Breast epithelium (tissue), 3 donors: ENCODE data around the gene SOX10.

ENCODE experiments used
- CTCF ChIP-seq, 3 donors: fragments of 450-650 bp; IDR thresholded peaks; one replicate each; pipeline ENCODE4 v1.5.1; 2016 to 2017; ENCODE audit warnings: antibody characterized with exemption in 3 of 3, mild to moderate bottlenecking in 3 of 3, moderate library complexity in 3 of 3
- POLR2A ChIP-seq: fragments of 450-650 bp; IDR thresholded peaks from one replicate; pipeline ENCODE4 v1.6.1; 2016; ENCODE audit warnings: antibody characterized with exemption, mild to moderate bottlenecking, moderate library complexity
- POLR2AphosphoS5 ChIP-seq, 3 donors: sonication (generic); formaldehyde crosslinking; IDR thresholded peaks; one replicate each; pipeline ENCODE4 v1.6.1; 2017; ENCODE audit warnings: antibody characterized with exemption in 3 of 3

GRCh38 chr22:37923927-37924326 is 60.4 kb downstream of the SOX10 start:
- TF ChIP-seq POLR2A (no peak), CTCF (IDR thresholded peaks at IDR 0.05) (no peak), POLR2AphosphoS5 (IDR thresholded peaks at IDR 0.05) (no peak)
